BJ (cell line): ENCODE data around the gene ARHGAP23. TPM values are rescaled to one million over a fixed set of nuclear protein-coding genes. Genes with fewer than 3 reads are reported as not detected.

Source experiments
- CTCF ChIA-PET: fragments of 350-600 bp; formaldehyde crosslinking; extraction: SDS; loops from one replicate; lab custom pipeline; 2021; ENCODE audit warnings: antibody characterized with exemption, inconsistent platforms; lab: Yijun Ruan, JAX
- POLR2A ChIA-PET: fragments of 300-600 bp; sonication (Branson Sonifier 250); formaldehyde crosslinking; extraction: SDS; loops from one replicate; lab custom pipeline; 2021; ENCODE audit warnings: antibody characterized with exemption; lab: Charles Lee
- DNase-seq: peaks from one replicate; pipeline ENCODE4 v3.0.0-alpha.2; 2011; ENCODE audit warnings: low read depth
- H3K27me3 ChIP-seq: 2 replicates; pipeline ENCODE4 v1.6.0; 2011; ENCODE audit warnings: low read length; ENCODE audit not compliant: control insufficient read depth, insufficient read depth
- H3K36me3 ChIP-seq: 2 replicates; pipeline ENCODE4 v1.5.1; 2011; ENCODE audit warnings: low read length; ENCODE audit not compliant: control insufficient read depth, insufficient read depth
- H3K4me3 ChIP-seq: 2 replicates; pipeline ENCODE4 v1.5.1; 2011; ENCODE audit warnings: low read depth, mild to moderate bottlenecking, control low read depth, low read length
- polyA plus RNA-seq: library from polyadenylated mRNA; depleted of rRNA; stranded (reverse); fragments of >200 nt; gene quantifications from 2 replicates; pipeline ENCODE4 v1.2.3, GENCODE V29; 2011
- TF ChIP-seq, protein P1 (sequence below): IDR thresholded peaks from 2 replicates; pipeline ENCODE4 v1.5.1; 2011; ENCODE audit warnings: low read depth, mild to moderate bottlenecking, control low read depth, inconsistent platforms, low read length, moderate library complexity; ENCODE audit not compliant: insufficient read depth

ARHGAP23 gene
- polyA plus RNA-seq, 1 experiment: 17.2 TPM

DNA sequence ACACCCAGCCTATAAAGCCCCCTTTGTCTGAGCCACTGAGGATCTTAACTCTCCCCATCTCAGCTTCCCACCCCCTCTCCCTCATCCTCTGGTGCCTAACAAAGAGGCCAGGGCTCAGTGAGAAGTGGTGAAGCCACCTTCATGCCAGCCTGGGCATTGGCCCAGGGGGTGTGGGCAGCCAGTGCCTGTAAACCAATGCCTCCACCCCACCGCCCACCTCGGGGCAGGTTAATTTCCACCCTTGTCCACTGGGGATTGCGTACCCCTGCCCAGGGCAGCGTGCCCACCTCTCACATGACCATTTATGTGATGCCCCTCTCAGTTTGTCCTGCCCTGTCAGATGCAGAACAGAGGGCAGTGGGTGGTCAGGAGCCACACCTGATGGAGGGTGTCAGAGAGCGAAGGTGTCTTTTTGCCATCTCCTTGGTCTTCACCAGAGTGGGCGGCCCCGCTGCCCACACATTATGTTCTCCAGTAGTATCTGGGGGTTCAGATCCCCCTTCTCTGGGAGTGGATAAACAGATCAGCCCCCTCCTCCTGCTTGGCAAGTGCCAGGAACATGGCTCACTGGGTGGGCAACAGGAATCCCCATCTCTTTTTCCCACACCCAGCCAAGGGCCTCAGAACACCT, 10.1 kb upstream of the ARHGAP23 start:
- Histone ChIP-seq H3K4me3 (no peak overlapping the region), H3K27me3 (peaks cover 25% of the 10 kb centered on the region), H3K36me3 (no peaks in the 10 kb centered on the region)
- POLR2A ChIA-PET: interaction anchor here (0.6 kb wide), 1 partner anchor 66 kb away, joined by 3 read pairs; no protein-coding TSS in a partner anchor
- TF ChIP-seq, protein P1, sequence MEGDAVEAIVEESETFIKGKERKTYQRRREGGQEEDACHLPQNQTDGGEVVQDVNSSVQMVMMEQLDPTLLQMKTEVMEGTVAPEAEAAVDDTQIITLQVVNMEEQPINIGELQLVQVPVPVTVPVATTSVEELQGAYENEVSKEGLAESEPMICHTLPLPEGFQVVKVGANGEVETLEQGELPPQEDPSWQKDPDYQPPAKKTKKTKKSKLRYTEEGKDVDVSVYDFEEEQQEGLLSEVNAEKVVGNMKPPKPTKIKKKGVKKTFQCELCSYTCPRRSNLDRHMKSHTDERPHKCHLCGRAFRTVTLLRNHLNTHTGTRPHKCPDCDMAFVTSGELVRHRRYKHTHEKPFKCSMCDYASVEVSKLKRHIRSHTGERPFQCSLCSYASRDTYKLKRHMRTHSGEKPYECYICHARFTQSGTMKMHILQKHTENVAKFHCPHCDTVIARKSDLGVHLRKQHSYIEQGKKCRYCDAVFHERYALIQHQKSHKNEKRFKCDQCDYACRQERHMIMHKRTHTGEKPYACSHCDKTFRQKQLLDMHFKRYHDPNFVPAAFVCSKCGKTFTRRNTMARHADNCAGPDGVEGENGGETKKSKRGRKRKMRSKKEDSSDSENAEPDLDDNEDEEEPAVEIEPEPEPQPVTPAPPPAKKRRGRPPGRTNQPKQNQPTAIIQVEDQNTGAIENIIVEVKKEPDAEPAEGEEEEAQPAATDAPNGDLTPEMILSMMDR: no peak
- DNase-seq: no peak
- CTCF ChIA-PET: interaction anchor here (0.6 to 14.6 kb wide), 2 partner anchors 68 to 76 kb away, joined by 5 to 318 read pairs; partner anchors contain the start of genes GPR179 and SOCS7

- CTCF ChIA-PET: interaction anchor here (0.7 to 14.6 kb wide), 6 partner anchors 12 to 140 kb away, joined by 3 to 318 read pairs (median 4); partner anchors contain the start of genes GPR179 and SOCS7
- TF ChIP-seq, protein P1: no peak
- Histone ChIP-seq H3K27me3 (peaks cover 25% of the 10 kb centered on the region), H3K4me3 (peak overlapping the region; percentile 14; the same call in 1 of the 2 replicates), H3K36me3 (no peaks in the 10 kb centered on the region)
- DNase-seq: no peak
- POLR2A ChIA-PET: no interaction called here
These were observed 9.4 kb upstream of the ARHGAP23 start for GRCh38 chr17:38418693-38419507.

DNA sequence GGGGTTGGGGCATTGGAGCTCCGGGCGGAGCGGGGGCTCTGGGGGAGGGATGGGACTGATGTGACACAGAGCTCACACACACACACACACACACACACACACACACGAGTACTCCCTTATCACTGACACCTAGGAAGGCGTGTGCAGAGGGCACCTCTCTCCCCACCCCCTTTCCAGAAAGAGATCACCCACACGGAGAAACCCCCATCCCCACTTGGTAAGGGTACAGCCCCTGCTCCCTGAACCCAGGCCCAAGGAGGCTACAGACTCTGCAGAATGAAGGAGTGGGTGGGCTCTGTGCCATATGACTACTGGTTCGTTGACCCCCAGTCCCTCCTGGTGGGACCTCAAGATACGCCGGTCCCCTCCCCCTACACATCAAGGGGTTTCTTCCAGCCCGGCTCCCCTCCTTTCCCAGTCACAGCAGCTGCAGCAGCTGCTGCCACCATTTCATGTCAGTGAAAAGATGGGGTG, 8.7 kb upstream of the ARHGAP23 start:
- CTCF ChIA-PET: interaction anchor here (0.7 to 14.6 kb wide), 5 partner anchors 37 to 140 kb away, joined by 3 to 318 read pairs (median 4); partner anchors contain the start of genes GPR179 and SOCS7
- POLR2A ChIA-PET: interaction anchor here (0.8 kb wide), 1 partner anchor 68 kb away, joined by 3 read pairs; the partner anchor contains the start of gene SOCS7
- Histone ChIP-seq H3K4me3 (no peak overlapping the region; the same call in 1 of the 2 replicates), H3K27me3 (peaks cover 25% of the 10 kb centered on the region), H3K36me3 (no peaks in the 10 kb centered on the region)
- DNase-seq: no peak
- TF ChIP-seq, protein P1: no peak

DNA sequence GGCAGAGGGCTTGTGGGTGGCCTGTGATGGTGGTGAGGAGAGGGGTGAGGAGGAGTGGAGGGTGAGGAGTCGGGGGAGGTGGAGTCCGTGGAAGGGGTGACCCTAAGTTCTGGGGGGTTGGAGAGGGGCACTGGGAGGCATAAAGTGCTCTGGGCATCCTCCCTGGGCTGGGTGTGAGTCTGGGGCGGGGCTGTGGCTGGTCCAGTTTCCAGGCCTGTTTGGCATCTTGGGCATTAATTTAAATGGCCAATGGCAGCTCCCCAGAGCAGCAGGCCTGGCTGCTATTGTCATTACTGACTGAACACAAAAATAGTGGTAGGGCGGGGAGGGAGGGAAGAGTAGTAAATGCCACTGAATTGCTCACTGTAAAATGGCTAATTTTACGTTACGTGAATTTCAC, 7.7 kb upstream of the ARHGAP23 start:
- no peak for DNase-seq
- ChIA-PET CTCF (interaction anchor here (0.9 to 14.6 kb wide), 8 partner anchors 24 to 84 kb away, joined by 3 to 318 read pairs (median 4); partner anchors contain the start of genes GPR179 and SOCS7), POLR2A (interaction anchor here (0.8 kb wide), 1 partner anchor 69 kb away, joined by 3 read pairs; the partner anchor contains the start of gene SOCS7)
- Histone ChIP-seq H3K4me3 (no peak overlapping the region), H3K36me3 (no peaks in the 10 kb centered on the region), H3K27me3 (peaks cover 25% of the 10 kb centered on the region)
- TF ChIP-seq, protein P1: no peak
